Ectodermal cell (in vitro differentiated cells): ENCODE data around the gene NKIRAS2.
"Not testable (repeated sequence)": the region's sequence is repeated elsewhere in the genome, so short reads cannot be mapped to it uniquely, and the experiment has no call there.

Source experiments
- H3K27ac ChIP-seq: 2 replicates; pipeline ENCODE4 v1.7.0; 2013; ENCODE audit warnings: mild to moderate bottlenecking, low read depth, low read length; ENCODE audit not compliant: insufficient read depth, poor library complexity, severe bottlenecking
- H3K27me3 ChIP-seq: 2 replicates; pipeline ENCODE4 v1.7.0; 2013; ENCODE audit warnings: mild to moderate bottlenecking, low read length; ENCODE audit not compliant: insufficient read depth, control insufficient read depth, poor library complexity, severe bottlenecking
- H3K36me3 ChIP-seq: one replicate; pipeline ENCODE4 v1.7.0; 2013; ENCODE audit warnings: low read length; ENCODE audit not compliant: control insufficient read depth, insufficient read depth
- H3K4me1 ChIP-seq: one replicate; pipeline ENCODE4 v1.7.0; 2013; ENCODE audit warnings: low read length; ENCODE audit not compliant: control insufficient read depth, insufficient read depth
- H3K4me3 ChIP-seq: 2 replicates; pipeline ENCODE4 v1.7.0; 2013; ENCODE audit warnings: low read depth, low read length, control low read depth; ENCODE audit not compliant: insufficient read depth
- H3K9me3 ChIP-seq: 2 replicates; pipeline ENCODE4 v1.7.0; 2013; ENCODE audit warnings: mild to moderate bottlenecking, low read length, moderate library complexity; ENCODE audit not compliant: control insufficient read depth
- WGBS, 2 experiments: methylation state at CpG; one replicate each; pipeline ENCODE4 v1.1.7; 2013; ENCODE audit warnings: missing lambda C conversion rate in 2 of 2; 5-methylcytosine and 5-hydroxymethylcytosine counted together

NKIRAS2 gene

GRCh38 chr17:41996855-41997164, 23.1 kb upstream of the NKIRAS2 start:
- H3K4me3 ChIP-seq = no peak overlapping the region
- H3K4me1 ChIP-seq = no peaks in the 10 kb centered on the region
- H3K27ac ChIP-seq = no peak overlapping the region
- no peaks in the 10 kb centered on the region for H3K9me3 ChIP-seq
- peaks cover 67% of the 10 kb centered on the region for H3K36me3 ChIP-seq
- 90 to 100% methylated on average over 2 of the region's 2 CpGs for WGBS, 2 experiments
- H3K27me3 ChIP-seq = no peaks in the 10 kb centered on the region

- Histone ChIP-seq H3K27ac (no peak overlapping the region), H3K9me3 (no peaks in the 10 kb centered on the region), H3K27me3 (no peaks in the 10 kb centered on the region), H3K4me3 (no peak overlapping the region), H3K4me1 (no peaks in the 10 kb centered on the region), H3K36me3 (peaks cover 53% of the 10 kb centered on the region)
- 47 to 50% methylated on average over 2 of the region's 2 CpGs for WGBS, 2 experiments
These were observed 21.4 kb upstream of the NKIRAS2 start for GRCh38 chr17:41998497-41998896.

GRCh38 chr17:42000413-42001133, 19.3 kb upstream of the NKIRAS2 start:
- Histone ChIP-seq H3K9me3 (no peaks in the 10 kb centered on the region), H3K27ac (no peak overlapping the region), H3K27me3 (no peaks in the 10 kb centered on the region), H3K4me1 (no peaks in the 10 kb centered on the region), H3K36me3 (peaks cover 40% of the 10 kb centered on the region), H3K4me3 (no peak overlapping the region)
- WGBS, 2 experiments = 97 to 100% methylated on average over 2 to 3 of the region's 3 CpGs

- H3K27ac ChIP-seq = no peak overlapping the region
- no peaks in the 10 kb centered on the region for H3K27me3 ChIP-seq
- H3K4me3 ChIP-seq = no peak overlapping the region
- H3K4me1 ChIP-seq = no peaks in the 10 kb centered on the region
- H3K9me3 ChIP-seq = no peaks in the 10 kb centered on the region
- peaks cover 28% of the 10 kb centered on the region for H3K36me3 ChIP-seq
- WGBS, 2 experiments = 100% methylated on average over 1 to 2 of the region's 2 CpGs
These were observed 18.2 kb upstream of the NKIRAS2 start for GRCh38 chr17:42001729-42002128.

GRCh38 chr17:42002175-42002791, 17.6 kb upstream of the NKIRAS2 start:
- no peaks in the 10 kb centered on the region for H3K4me1 ChIP-seq
- 98% methylated on average over 6 of the region's 7 CpGs for WGBS, 2 experiments
- H3K4me3 ChIP-seq = no peak overlapping the region
- no peak overlapping the region for H3K27ac ChIP-seq
- no peaks in the 10 kb centered on the region for H3K27me3 ChIP-seq
- H3K9me3 ChIP-seq = no peaks in the 10 kb centered on the region
- peaks cover 22% of the 10 kb centered on the region for H3K36me3 ChIP-seq

GRCh38 chr17:42002792-42003301, 17.0 kb upstream of the NKIRAS2 start:
- no peaks in the 10 kb centered on the region for H3K9me3 ChIP-seq
- no peaks in the 10 kb centered on the region for H3K4me1 ChIP-seq
- no peak overlapping the region for H3K27ac ChIP-seq
- H3K27me3 ChIP-seq = no peaks in the 10 kb centered on the region
- H3K36me3 ChIP-seq = peaks cover 18% of the 10 kb centered on the region
- WGBS, 2 experiments = 92 to 95% methylated on average over 3 of the region's 3 CpGs
- no peak overlapping the region for H3K4me3 ChIP-seq

- Histone ChIP-seq H3K27me3 (no peaks in the 10 kb centered on the region), H3K4me3 (no peak overlapping the region), H3K4me1 (no peaks in the 10 kb centered on the region), H3K9me3 (no peaks in the 10 kb centered on the region), H3K36me3 (peaks cover 9% of the 10 kb centered on the region), H3K27ac (no peak overlapping the region)
- 100% methylated on average over 1 of the region's 1 CpG for WGBS, 2 experiments
These were observed 14.7 kb upstream of the NKIRAS2 start for GRCh38 chr17:42005166-42005565.

- Histone ChIP-seq H3K27ac (no peak overlapping the region), H3K4me1 (no peaks in the 10 kb centered on the region), H3K9me3 (no peaks in the 10 kb centered on the region), H3K27me3 (no peaks in the 10 kb centered on the region), H3K36me3 (no peaks in the 10 kb centered on the region), H3K4me3 (no peak overlapping the region)
- WGBS, 2 experiments = 85 to 90% methylated on average over 3 to 4 of the region's 4 CpGs
These were observed 10.7 kb upstream of the NKIRAS2 start for GRCh38 chr17:42009170-42009569.

GRCh38 chr17:42010266-42010680, 9.6 kb upstream of the NKIRAS2 start:
- H3K9me3 ChIP-seq, H3K27me3 ChIP-seq, H3K4me1 ChIP-seq, H3K36me3 ChIP-seq, H3K4me3 ChIP-seq, H3K27ac ChIP-seq: not testable (repeated sequence)
- WGBS, 2 experiments = 92 to 93% methylated on average over 9 of the region's 9 CpGs

GRCh38 chr17:42010898-42011516, 8.9 kb upstream of the NKIRAS2 start:
- WGBS, 2 experiments = 94 to 96% methylated on average over 3 of the region's 3 CpGs
- Histone ChIP-seq H3K4me3 (no peak overlapping the region), H3K27ac (no peak overlapping the region), H3K4me1 (peaks cover 4% of the 10 kb centered on the region), H3K27me3 (no peaks in the 10 kb centered on the region), H3K9me3 (no peaks in the 10 kb centered on the region), H3K36me3 (no peaks in the 10 kb centered on the region)
